Gastrocnemius medialis (tissue), 4 donors: ENCODE data around the gene ZNF524.

Experiments
- CTCF ChIP-seq, 5 experiments: fragments of 450-650 bp in 3 of 5; fragments of 200-600 bp in 2 of 5; sonication (generic) in 2 of 5; IDR thresholded peaks in 4 of 5; conservative IDR thresholded peaks in 1 of 5; 1 replicate in 4 of 5; 2 replicates in 1 of 5; pipeline ENCODE4 v1.5.1; 2016 to 2019; ENCODE audit warnings: antibody characterized with exemption in 5 of 5, mild to moderate bottlenecking in 3 of 5, moderate library complexity in 3 of 5
- POLR2A ChIP-seq, 2 donors: fragments of 450-650 bp; IDR thresholded peaks; one replicate each; pipeline ENCODE4 v1.6.1; 2017; ENCODE audit warnings: antibody characterized with exemption in 2 of 2, mild to moderate bottlenecking in 2 of 2, moderate library complexity in 2 of 2

GRCh38 chr19:55588738-55589137, 11.3 kb upstream of the ZNF524 start:
- TF ChIP-seq CTCF (IDR thresholded peaks at IDR 0.05 in 4 of 5, conservative IDR thresholded peaks at IDR 0.05 in 1 of 5) = no peak
- TF ChIP-seq POLR2A (IDR thresholded peaks at IDR 0.05) = no peak
